Ishikawa (cell line): Measurements from ENCODE around the gene SHD.

Source experiments
- CEBPB ChIP-seq: IDR thresholded peaks from 2 replicates; pipeline ENCODE4 v1.6.1; 2012
- CREB1 ChIP-seq: IDR thresholded peaks from 2 replicates; pipeline ENCODE4 v1.6.1; 2012; ENCODE audit warnings: low read depth
- EP300 ChIP-seq: IDR thresholded peaks from 2 replicates; pipeline ENCODE4 v1.6.1; 2012; ENCODE audit warnings: borderline replicate concordance
- FOXM1 ChIP-seq: IDR thresholded peaks from 2 replicates; pipeline ENCODE4 v1.6.1; 2012; ENCODE audit warnings: low read depth, borderline replicate concordance
- RAD21 ChIP-seq: IDR thresholded peaks from 2 replicates; pipeline ENCODE4 v1.6.1; 2012; ENCODE audit warnings: low read depth
- TAF1 ChIP-seq: IDR thresholded peaks from 2 replicates; pipeline ENCODE4 v1.6.1; 2012; ENCODE audit warnings: low read depth, mild to moderate bottlenecking
- TEAD4 ChIP-seq: IDR thresholded peaks from 2 replicates; pipeline ENCODE4 v1.6.1; 2012
- USF1 ChIP-seq: IDR thresholded peaks from 2 replicates; pipeline ENCODE4 v1.6.1; 2012
- YY1 ChIP-seq: IDR thresholded peaks from 2 replicates; pipeline ENCODE4 v1.6.1; 2012; ENCODE audit warnings: low read depth
- ZBTB7A ChIP-seq: IDR thresholded peaks from 2 replicates; pipeline ENCODE4 v1.6.1; 2012; ENCODE audit warnings: low read depth
- TF ChIP-seq, protein P1 (sequence below): IDR thresholded peaks from 2 replicates; pipeline ENCODE4 v1.6.1; 2012; ENCODE audit warnings: low read depth, mild to moderate bottlenecking

DNA sequence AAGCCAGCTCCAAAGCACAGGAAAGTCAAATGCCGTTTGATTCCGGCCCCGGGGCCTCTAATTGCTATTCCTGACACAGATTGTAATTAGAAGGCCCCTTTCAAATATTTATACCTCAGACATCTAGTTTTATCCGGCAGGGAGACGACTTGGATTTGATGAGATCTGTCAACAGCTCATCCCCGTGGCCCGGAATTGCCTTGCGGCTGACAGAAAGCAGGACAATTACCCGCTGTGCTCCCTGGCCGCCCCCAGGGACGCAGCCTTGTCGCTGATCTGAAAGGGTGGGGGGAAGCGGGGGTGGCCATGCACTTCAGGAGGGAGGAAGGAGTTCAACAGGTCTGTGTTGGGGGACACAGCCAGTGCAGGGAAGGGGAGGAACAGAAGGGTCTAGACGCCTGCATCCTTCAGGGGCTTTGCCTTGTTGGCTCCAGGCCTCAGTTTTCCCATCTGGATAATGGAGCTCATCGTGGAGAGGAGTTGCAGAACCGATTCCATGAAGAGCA, 1.8 kb upstream of the SHD start:
- no peak for TF ChIP-seq FOXM1
- TF ChIP-seq, protein P1, sequence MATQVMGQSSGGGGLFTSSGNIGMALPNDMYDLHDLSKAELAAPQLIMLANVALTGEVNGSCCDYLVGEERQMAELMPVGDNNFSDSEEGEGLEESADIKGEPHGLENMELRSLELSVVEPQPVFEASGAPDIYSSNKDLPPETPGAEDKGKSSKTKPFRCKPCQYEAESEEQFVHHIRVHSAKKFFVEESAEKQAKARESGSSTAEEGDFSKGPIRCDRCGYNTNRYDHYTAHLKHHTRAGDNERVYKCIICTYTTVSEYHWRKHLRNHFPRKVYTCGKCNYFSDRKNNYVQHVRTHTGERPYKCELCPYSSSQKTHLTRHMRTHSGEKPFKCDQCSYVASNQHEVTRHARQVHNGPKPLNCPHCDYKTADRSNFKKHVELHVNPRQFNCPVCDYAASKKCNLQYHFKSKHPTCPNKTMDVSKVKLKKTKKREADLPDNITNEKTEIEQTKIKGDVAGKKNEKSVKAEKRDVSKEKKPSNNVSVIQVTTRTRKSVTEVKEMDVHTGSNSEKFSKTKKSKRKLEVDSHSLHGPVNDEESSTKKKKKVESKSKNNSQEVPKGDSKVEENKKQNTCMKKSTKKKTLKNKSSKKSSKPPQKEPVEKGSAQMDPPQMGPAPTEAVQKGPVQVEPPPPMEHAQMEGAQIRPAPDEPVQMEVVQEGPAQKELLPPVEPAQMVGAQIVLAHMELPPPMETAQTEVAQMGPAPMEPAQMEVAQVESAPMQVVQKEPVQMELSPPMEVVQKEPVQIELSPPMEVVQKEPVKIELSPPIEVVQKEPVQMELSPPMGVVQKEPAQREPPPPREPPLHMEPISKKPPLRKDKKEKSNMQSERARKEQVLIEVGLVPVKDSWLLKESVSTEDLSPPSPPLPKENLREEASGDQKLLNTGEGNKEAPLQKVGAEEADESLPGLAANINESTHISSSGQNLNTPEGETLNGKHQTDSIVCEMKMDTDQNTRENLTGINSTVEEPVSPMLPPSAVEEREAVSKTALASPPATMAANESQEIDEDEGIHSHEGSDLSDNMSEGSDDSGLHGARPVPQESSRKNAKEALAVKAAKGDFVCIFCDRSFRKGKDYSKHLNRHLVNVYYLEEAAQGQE: no peak
- TF ChIP-seq TEAD4: no peak
- TF ChIP-seq TAF1: no peak
- TF ChIP-seq RAD21: no peak
- no peak for TF ChIP-seq EP300
- TF ChIP-seq CEBPB: no peak
- TF ChIP-seq CREB1: no peak
- TF ChIP-seq YY1: no peak
- TF ChIP-seq USF1: no peak
- no peak for TF ChIP-seq ZBTB7A
